IMR-90 (cell line): Measurements from ENCODE around the gene TNFRSF1B. TPM values are rescaled to one million over a fixed set of nuclear protein-coding genes. Genes with fewer than 3 reads are reported as not detected.

Experiments
- ATAC-seq: fragments of 200-7000 bp; cut with Tn5 transposase; 2 replicates; pipeline ENCODE4 v1.9.1; 2020; ENCODE audit warnings: low read depth, mild to moderate bottlenecking, moderate library complexity
- BruUV-seq: library from RNA; stranded (reverse); fragments of 400-500 nt; replicated peaks from 2 replicates; lab custom pipeline; 2021; lab: Mats Ljungman, UMichigan
- CTCF ChIA-PET: fragments of 300-600 bp; formaldehyde crosslinking; extraction: SDS; loops from one replicate; lab custom pipeline; 2021; ENCODE audit warnings: antibody characterized with exemption; lab: Yijun Ruan, JAX
- POLR2A ChIA-PET: fragments of 300-600 bp; sonication (Branson Sonifier 250); formaldehyde crosslinking; loops from one replicate; lab custom pipeline; 2022; ENCODE audit warnings: antibody characterized with exemption; ENCODE audit not compliant: unreplicated experiment; lab: Charles Lee
- DNase-seq: peaks from one replicate; pipeline ENCODE4 v3.0.0; 2013
- H2AFZ ChIP-seq: replicated peaks from 2 replicates; pipeline ENCODE3; 2013; ENCODE audit warnings: low read length, mild to moderate bottlenecking; ENCODE audit not compliant: poor library complexity
- H2AK5ac ChIP-seq: 2 replicates; pipeline ENCODE4 v1.6.1; 2013; ENCODE audit warnings: low read depth, low read length, inconsistent platforms
- H2AK9ac ChIP-seq: replicated peaks from 2 replicates; pipeline ENCODE3; 2013; ENCODE audit warnings: mild to moderate bottlenecking, low read depth, low read length, moderate library complexity; ENCODE audit not compliant: poor library complexity
- H2BK120ac ChIP-seq: 2 replicates; pipeline ENCODE4 v1.6.1; 2013; ENCODE audit warnings: low read depth, low read length, inconsistent platforms
- H2BK15ac ChIP-seq: 3 replicates; pipeline ENCODE4 v1.6.1; 2013; ENCODE audit warnings: low read depth, low read length, inconsistent platforms
- H2BK20ac ChIP-seq: 2 replicates; pipeline ENCODE4 v1.6.1; 2013; ENCODE audit warnings: low read depth, mild to moderate bottlenecking, inconsistent platforms, low read length, moderate library complexity
- H2BK5ac ChIP-seq: 2 replicates; pipeline ENCODE4 v1.6.1; 2013; ENCODE audit warnings: mild to moderate bottlenecking, low read depth, low read length, inconsistent platforms; ENCODE audit not compliant: poor library complexity, severe bottlenecking
- H3K14ac ChIP-seq: replicated peaks from 2 replicates; pipeline ENCODE4 v1.6.1; 2013; ENCODE audit warnings: low read depth, low read length, inconsistent platforms
- H3K18ac ChIP-seq: 2 replicates; pipeline ENCODE4 v1.6.1; 2013; ENCODE audit warnings: low read depth, low read length, control low read depth
- H3K23ac ChIP-seq: 2 replicates; pipeline ENCODE4 v1.6.1; 2013; ENCODE audit warnings: low read depth, low read length, inconsistent platforms
- H3K27ac ChIP-seq: 2 replicates; pipeline ENCODE4 v1.5.1; 2013; ENCODE audit warnings: mild to moderate bottlenecking, control low read depth, low read length; ENCODE audit not compliant: insufficient read depth
- H3K27me3 ChIP-seq: 2 replicates; pipeline ENCODE4 v1.6.1; 2013; ENCODE audit warnings: low read length; ENCODE audit not compliant: control insufficient read depth, insufficient read depth
- H3K36me3 ChIP-seq: 2 replicates; pipeline ENCODE4 v1.6.1; 2013; ENCODE audit warnings: low read length, mixed read lengths; ENCODE audit not compliant: control insufficient read depth, insufficient read depth
- H3K4ac ChIP-seq: 2 replicates; pipeline ENCODE4 v1.6.1; 2013; ENCODE audit warnings: low read depth, low read length, inconsistent platforms
- H3K4me1 ChIP-seq: 2 replicates; pipeline ENCODE4 v1.6.1; 2013; ENCODE audit warnings: low read length, mixed read lengths; ENCODE audit not compliant: control insufficient read depth, insufficient read depth
- H3K4me2 ChIP-seq: 2 replicates; pipeline ENCODE4 v1.6.1; 2013; ENCODE audit warnings: low read depth, mild to moderate bottlenecking, control low read depth, low read length, moderate library complexity
- H3K4me3 ChIP-seq: 2 replicates; pipeline ENCODE4 v1.5.1; 2013; ENCODE audit warnings: low read depth, mild to moderate bottlenecking, control low read depth, low read length, moderate library complexity; ENCODE audit not compliant: insufficient read depth
- H3K56ac ChIP-seq: 2 replicates; pipeline ENCODE4 v1.6.1; 2013; ENCODE audit warnings: low read length, inconsistent platforms; ENCODE audit not compliant: insufficient read depth; ENCODE audit errors: extremely low read depth
- H3K79me1 ChIP-seq, 2 experiments: 2 replicates each; pipeline ENCODE4 v1.6.1; 2013; ENCODE audit warnings: low read length in 2 of 2, inconsistent platforms in 1 of 2, low read depth in 1 of 2
- H3K9ac ChIP-seq: 2 replicates; pipeline ENCODE4 v1.6.1; 2013; ENCODE audit warnings: low read depth, low read length, control low read depth
- H3K9me1 ChIP-seq: 2 replicates; pipeline ENCODE4 v1.6.1; 2013; ENCODE audit warnings: low read length, inconsistent platforms; ENCODE audit not compliant: insufficient read depth
- H3K9me3 ChIP-seq: 2 replicates; pipeline ENCODE4 v1.6.1; 2013; ENCODE audit warnings: low read length; ENCODE audit not compliant: control insufficient read depth, insufficient read depth
- H4K20me1 ChIP-seq: 2 replicates; pipeline ENCODE4 v1.6.1; 2013; ENCODE audit warnings: low read length, inconsistent platforms; ENCODE audit not compliant: insufficient read depth
- H4K5ac ChIP-seq: 2 replicates; pipeline ENCODE4 v1.6.1; 2013; ENCODE audit warnings: mild to moderate bottlenecking, low read depth, low read length, control low read depth
- H4K8ac ChIP-seq, 2 experiments: 2 replicates each; pipeline ENCODE4 v1.6.1; 2013; ENCODE audit warnings: low read depth in 2 of 2, low read length in 2 of 2, control low read depth in 1 of 2, inconsistent platforms in 1 of 2
- H4K91ac ChIP-seq: 2 replicates; pipeline ENCODE4 v1.6.1; 2013; ENCODE audit warnings: low read depth, low read length, inconsistent platforms; ENCODE audit not compliant: insufficient read depth
- BHLHE40 ChIP-seq: fragments of 150-350 bp; IDR thresholded peaks from 2 replicates; pipeline ENCODE4 v1.6.1; 2016; ENCODE audit warnings: mild to moderate bottlenecking, low read depth, low read length
- CEBPB ChIP-seq: IDR thresholded peaks from 2 replicates; pipeline ENCODE4 v1.6.1; 2012; ENCODE audit warnings: low read depth, low read length, improper control_type of control experiment
- CHD1 ChIP-seq: IDR thresholded peaks from 2 replicates; pipeline ENCODE4 v1.6.1; 2012; ENCODE audit warnings: low read depth, low read length, improper control_type of control experiment
- ELK1 ChIP-seq: fragments of 150-350 bp; IDR thresholded peaks from 2 replicates; pipeline ENCODE4 v1.6.1; 2016; ENCODE audit warnings: low read depth, mild to moderate bottlenecking, low read length, moderate library complexity, borderline replicate concordance
- FOS ChIP-seq: fragments of 150-350 bp; IDR thresholded peaks from 2 replicates; pipeline ENCODE4 v1.6.1; 2016; ENCODE audit warnings: low read depth, low read length
- MAFK ChIP-seq: IDR thresholded peaks from 2 replicates; pipeline ENCODE4 v1.6.1; 2012; ENCODE audit warnings: low read depth, low read length, improper control_type of control experiment
- MAZ ChIP-seq: IDR thresholded peaks from 2 replicates; pipeline ENCODE4 v1.6.1; 2012; ENCODE audit warnings: low read depth, mild to moderate bottlenecking, low read length, improper control_type of control experiment, moderate library complexity, borderline replicate concordance
- MXI1 ChIP-seq: IDR thresholded peaks from 2 replicates; pipeline ENCODE4 v1.6.1; 2012; ENCODE audit warnings: low read depth, mild to moderate bottlenecking, low read length, moderate library complexity, borderline replicate concordance
- NFE2L2 ChIP-seq: fragments of 150-350 bp; IDR thresholded peaks from 2 replicates; pipeline ENCODE4 v1.6.1; 2016; ENCODE audit warnings: low read depth, mild to moderate bottlenecking, low read length
- RAD21 ChIP-seq: IDR thresholded peaks from 2 replicates; pipeline ENCODE4 v1.6.1; 2012; ENCODE audit warnings: low read length, improper control_type of control experiment
- RCOR1 ChIP-seq: IDR thresholded peaks from 2 replicates; pipeline ENCODE4 v1.6.1; 2012; ENCODE audit warnings: mild to moderate bottlenecking, low read length, improper control_type of control experiment; ENCODE audit not compliant: insufficient replicate concordance
- RFX5 ChIP-seq: IDR thresholded peaks from 2 replicates; pipeline ENCODE4 v1.8.0; 2012; ENCODE audit warnings: low read depth, mild to moderate bottlenecking, low read length, moderate library complexity
- SMC3 ChIP-seq: fragments of 150-350 bp; IDR thresholded peaks from 2 replicates; pipeline ENCODE4 v1.6.1; 2016; ENCODE audit warnings: low read depth, mild to moderate bottlenecking, antibody characterized with exemption, low read length, moderate library complexity
- WGBS, 2 experiments: methylation state at CpG; one replicate each; pipeline versions ENCODE4 v1.1.5 to v1.1.7; 2013; ENCODE audit warnings: missing lambda C conversion rate in 2 of 2; ENCODE audit not compliant: insufficient read length in 1 of 2; ENCODE audit errors: extremely low coverage in 2 of 2; 5-methylcytosine and 5-hydroxymethylcytosine counted together
- dilution Hi-C: fragments of 300-500 bp; cut with HindIII; formaldehyde crosslinking; loops from one replicate; pipeline ENCODE4 v1.14.3; 2018; ENCODE audit warnings: low sequenced_read_pairs; ENCODE audit not compliant: unreplicated experiment
- in situ Hi-C: fragments of 300-500 bp; cut with MboI; formaldehyde crosslinking; loops from 3 replicates; pipeline ENCODE4 v1.14.3; 2019; ENCODE audit warnings: low sequenced_read_pairs, inconsistent platforms, mixed read lengths
- intact Hi-C: fragments of 100-400 bp; cut with micrococcal nuclease; formaldehyde crosslinking; loops from 2 replicates; pipeline ENCODE4 v1.10.0; 2022
- polyA plus RNA-seq, 3 experiments: library from polyadenylated mRNA; depleted of rRNA; stranded (reverse); fragments of >200 nt; gene quantifications; 2 replicates each; pipeline ENCODE4 v1.2.3, GENCODE V29; 2012; ENCODE audit warnings: low replicate concordance in 1 of 3
- total RNA-seq: library from RNA; depleted of rRNA; stranded (reverse); fragments of >200 nt; gene quantifications from 2 replicates; pipeline ENCODE4 v1.2.3, GENCODE V29; 2012
- TF ChIP-seq, protein P1 (sequence below): conservative IDR thresholded peaks from 2 replicates; pipeline ENCODE4 v1.5.1; 2012; ENCODE audit warnings: mild to moderate bottlenecking, low read depth, low read length, improper control_type of control experiment

Gene TNFRSF1B
- total and polyA plus RNA-seq, 2 of the 4 experiments (the other 2 are of a cell fraction) = 4.3 to 8.9 TPM

DNA sequence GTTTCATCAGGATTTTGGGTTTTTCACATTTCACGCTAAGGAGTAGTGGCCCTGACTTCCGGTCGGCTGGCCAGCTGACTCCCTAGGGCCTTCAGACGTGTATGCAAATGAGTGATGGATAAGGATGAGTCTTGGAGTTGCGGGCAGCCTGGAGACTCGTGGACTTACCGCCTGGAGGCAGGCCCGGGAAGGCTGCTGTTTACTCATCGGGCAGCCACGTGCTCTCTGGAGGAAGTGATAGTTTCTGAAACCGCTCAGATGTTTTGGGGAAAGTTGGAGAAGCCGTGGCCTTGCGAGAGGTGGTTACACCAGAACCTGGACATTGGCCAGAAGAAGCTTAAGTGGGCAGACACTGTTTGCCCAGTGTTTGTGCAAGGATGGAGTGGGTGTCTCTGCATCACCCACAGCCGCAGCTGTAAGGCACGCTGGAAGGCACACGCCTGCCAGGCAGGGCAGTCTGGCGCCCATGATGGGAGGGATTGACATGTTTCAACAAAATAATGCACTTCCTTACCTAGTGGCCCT lies 23.1 kb upstream of the TNFRSF1B start (continued):
- TF ChIP-seq CHD1 = no peak

DNA sequence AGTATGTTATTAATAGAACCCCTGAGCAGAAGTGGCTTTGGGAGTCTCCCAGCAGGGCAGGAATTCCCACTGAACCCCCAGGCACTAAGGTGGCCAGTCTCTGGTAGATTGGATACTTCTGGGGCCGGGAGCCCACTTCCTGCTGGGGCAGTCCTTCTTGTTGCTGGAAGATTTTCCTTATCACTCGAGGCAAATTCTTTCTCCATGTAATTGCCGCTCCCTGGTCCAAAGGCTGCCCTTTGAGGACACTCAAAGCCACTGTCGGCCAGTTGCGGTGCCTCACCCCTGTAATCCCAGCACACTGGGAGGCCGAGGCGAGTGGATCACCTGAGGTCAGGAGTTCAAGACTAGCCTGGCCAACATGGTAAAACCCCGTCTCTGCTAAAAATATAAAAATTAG lies 22.6 kb upstream of the TNFRSF1B start:
- peak overlapping the region; percentile 8; the same call in 1 of the 2 replicates for H3K18ac ChIP-seq
- H3K79me1 ChIP-seq = no peaks in the 10 kb centered on the region
- peak overlapping the region; percentile 0 to 74; a peak in 3 of 4 replicates for H4K8ac ChIP-seq
- no peak overlapping the region for H3K4me3 ChIP-seq
- peak overlapping the region; percentile 14 for H2BK5ac ChIP-seq
- in situ Hi-C loops = no loop called here
- no peak overlapping the region for H3K9ac ChIP-seq
- H2AFZ ChIP-seq = no peak overlapping the region
- peak overlapping the region; percentile 31 for H3K27ac ChIP-seq
- no peaks in the 10 kb centered on the region for H3K27me3 ChIP-seq
- peak overlapping the region; percentile 24 for H3K4ac ChIP-seq
- intact Hi-C loops = no loop called here
- H4K91ac ChIP-seq = peak overlapping the region; percentile 24; the same call in 1 of the 2 replicates
- H2AK5ac ChIP-seq = peak overlapping the region; percentile 54
- BruUV-seq = no TSS peak
- peak overlapping the region; percentile 11; the same call in 2 of the 3 replicates for H2BK15ac ChIP-seq
- no peak overlapping the region for H3K56ac ChIP-seq
- no peaks in the 10 kb centered on the region for H3K9me3 ChIP-seq
- ChIA-PET POLR2A (no interaction called here), CTCF (no interaction called here)
- ATAC-seq = no peak; the same call in 1 of the 2 replicates
- DNase-seq = no peak
- no peaks in the 10 kb centered on the region for H3K36me3 ChIP-seq
- 90% methylated on average over 2 of the region's 8 CpGs; no CpG with 5 or more reads in 1 of the 2 experiments for WGBS, 2 experiments
- no peak overlapping the region for H3K23ac ChIP-seq
- peaks cover 25% of the 10 kb centered on the region for H3K4me1 ChIP-seq
- no peak overlapping the region for H3K4me2 ChIP-seq
- H2BK20ac ChIP-seq = peak overlapping the region; percentile 33; the same call in 1 of the 2 replicates
- no peak overlapping the region for H3K14ac ChIP-seq
- no peak overlapping the region for H2AK9ac ChIP-seq
- dilution Hi-C loops = no loop called here
- H4K20me1 ChIP-seq = no peaks in the 10 kb centered on the region
- H3K9me1 ChIP-seq = peaks cover 13% of the 10 kb centered on the region
- H2BK120ac ChIP-seq = peak overlapping the region; percentile 41
- no peak overlapping the region for H4K5ac ChIP-seq
- TF ChIP-seq MXI1 = no peak
- TF ChIP-seq CEBPB = no peak
- TF ChIP-seq BHLHE40 = no peak
- no peak for TF ChIP-seq MAZ
- TF ChIP-seq NFE2L2 = no peak
- no peak for TF ChIP-seq FOS
- TF ChIP-seq RCOR1 = no peak
- no peak for TF ChIP-seq RFX5
- TF ChIP-seq CHD1 = no peak
- TF ChIP-seq RAD21 = no peak
- no peak for TF ChIP-seq MAFK
- TF ChIP-seq SMC3 = no peak
- TF ChIP-seq, protein P1, sequence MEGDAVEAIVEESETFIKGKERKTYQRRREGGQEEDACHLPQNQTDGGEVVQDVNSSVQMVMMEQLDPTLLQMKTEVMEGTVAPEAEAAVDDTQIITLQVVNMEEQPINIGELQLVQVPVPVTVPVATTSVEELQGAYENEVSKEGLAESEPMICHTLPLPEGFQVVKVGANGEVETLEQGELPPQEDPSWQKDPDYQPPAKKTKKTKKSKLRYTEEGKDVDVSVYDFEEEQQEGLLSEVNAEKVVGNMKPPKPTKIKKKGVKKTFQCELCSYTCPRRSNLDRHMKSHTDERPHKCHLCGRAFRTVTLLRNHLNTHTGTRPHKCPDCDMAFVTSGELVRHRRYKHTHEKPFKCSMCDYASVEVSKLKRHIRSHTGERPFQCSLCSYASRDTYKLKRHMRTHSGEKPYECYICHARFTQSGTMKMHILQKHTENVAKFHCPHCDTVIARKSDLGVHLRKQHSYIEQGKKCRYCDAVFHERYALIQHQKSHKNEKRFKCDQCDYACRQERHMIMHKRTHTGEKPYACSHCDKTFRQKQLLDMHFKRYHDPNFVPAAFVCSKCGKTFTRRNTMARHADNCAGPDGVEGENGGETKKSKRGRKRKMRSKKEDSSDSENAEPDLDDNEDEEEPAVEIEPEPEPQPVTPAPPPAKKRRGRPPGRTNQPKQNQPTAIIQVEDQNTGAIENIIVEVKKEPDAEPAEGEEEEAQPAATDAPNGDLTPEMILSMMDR = no peak
- no peak for TF ChIP-seq ELK1
